ENCODE data around the gene ELFN2.

DNA sequence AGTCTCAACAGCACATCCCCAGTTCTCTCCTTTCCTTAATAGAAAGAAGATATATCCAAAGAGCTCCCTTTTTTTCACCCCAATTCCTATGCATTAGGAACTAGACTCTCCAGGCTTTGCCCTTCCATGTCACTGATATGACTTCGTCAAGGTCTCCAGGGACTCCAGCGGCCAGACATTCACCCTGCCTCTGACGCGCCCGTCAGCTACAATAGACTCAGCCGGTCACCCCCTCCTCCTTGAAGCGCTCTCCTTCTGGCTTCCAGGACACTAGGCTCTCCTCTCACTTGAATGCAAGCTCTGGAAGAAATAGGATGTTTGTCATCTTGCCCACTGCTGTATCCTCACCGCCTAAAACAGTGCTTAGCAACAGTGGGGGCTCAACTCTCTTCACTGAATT is 14.9 kb upstream of the ELFN2 start:
- TF ChIP-seq SIN3A (IDR thresholded peaks at IDR 0.05; ENCODE audit: borderline replicate concordance, low read depth, low read length) (no peak), ZNF549 (CRISPR knock-in tag; IDR thresholded peaks at IDR 0.05) (no peak), JUNB (CRISPR knock-in tag; IDR thresholded peaks at IDR 0.05; ENCODE audit: borderline replicate concordance) (no peak), ZNF569 (CRISPR knock-in tag; IDR thresholded peaks at IDR 0.05; ENCODE audit: borderline replicate concordance) (no peak)
- TF ChIP-seq, protein P1, sequence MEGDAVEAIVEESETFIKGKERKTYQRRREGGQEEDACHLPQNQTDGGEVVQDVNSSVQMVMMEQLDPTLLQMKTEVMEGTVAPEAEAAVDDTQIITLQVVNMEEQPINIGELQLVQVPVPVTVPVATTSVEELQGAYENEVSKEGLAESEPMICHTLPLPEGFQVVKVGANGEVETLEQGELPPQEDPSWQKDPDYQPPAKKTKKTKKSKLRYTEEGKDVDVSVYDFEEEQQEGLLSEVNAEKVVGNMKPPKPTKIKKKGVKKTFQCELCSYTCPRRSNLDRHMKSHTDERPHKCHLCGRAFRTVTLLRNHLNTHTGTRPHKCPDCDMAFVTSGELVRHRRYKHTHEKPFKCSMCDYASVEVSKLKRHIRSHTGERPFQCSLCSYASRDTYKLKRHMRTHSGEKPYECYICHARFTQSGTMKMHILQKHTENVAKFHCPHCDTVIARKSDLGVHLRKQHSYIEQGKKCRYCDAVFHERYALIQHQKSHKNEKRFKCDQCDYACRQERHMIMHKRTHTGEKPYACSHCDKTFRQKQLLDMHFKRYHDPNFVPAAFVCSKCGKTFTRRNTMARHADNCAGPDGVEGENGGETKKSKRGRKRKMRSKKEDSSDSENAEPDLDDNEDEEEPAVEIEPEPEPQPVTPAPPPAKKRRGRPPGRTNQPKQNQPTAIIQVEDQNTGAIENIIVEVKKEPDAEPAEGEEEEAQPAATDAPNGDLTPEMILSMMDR (CRISPR knock-in tag; IDR thresholded peaks at IDR 0.05): no peak

All from HepG2 (cell line).